K562 (cell line): ENCODE data around the gene TBX19. TPM values are rescaled to one million over a fixed set of nuclear protein-coding genes. Genes with fewer than 3 reads are reported as not detected.

Experiments
- ARHGAP35 ChIP-seq: fragments of 450-650 bp; IDR thresholded peaks from 2 replicates; pipeline ENCODE4 v1.6.1; 2018; ENCODE audit not compliant: partially characterized antibody
- CBX5 ChIP-seq: IDR thresholded peaks from 2 replicates; pipeline ENCODE4 v1.6.1; 2014; ENCODE audit warnings: low read depth, borderline replicate concordance
- ESRRA ChIP-seq: fragments of 450-650 bp; IDR thresholded peaks from 2 replicates; pipeline ENCODE4 v1.6.1; 2014; ENCODE audit warnings: low read depth, mild to moderate bottlenecking, moderate library complexity, borderline replicate concordance
- ETV5 ChIP-seq: sonication (generic); formaldehyde crosslinking; IDR thresholded peaks from 2 replicates; pipeline ENCODE4 v1.4.0; 2020; ENCODE audit warnings: low read depth, mild to moderate bottlenecking, missing genetic modification reagents
- MYNN ChIP-seq, 2 experiments: sonication (generic); formaldehyde crosslinking in 1 of 2; IDR thresholded peaks; 2 replicates each; pipeline versions ENCODE4 v1.5.0 to v1.6.1; 2016 to 2020; ENCODE audit warnings: antibody characterized with exemption in 1 of 2, missing genetic modification reagents in 1 of 2
- NFYB ChIP-seq: IDR thresholded peaks from 2 replicates; pipeline ENCODE4 v1.6.1; 2011; ENCODE audit warnings: mild to moderate bottlenecking, moderate library complexity; ENCODE audit not compliant: insufficient read length; ENCODE audit errors: extremely low read depth
- NR1H2 ChIP-seq: sonication (generic); formaldehyde crosslinking; IDR thresholded peaks from 2 replicates; pipeline ENCODE4 v1.4.0; 2020; ENCODE audit warnings: mild to moderate bottlenecking, missing genetic modification reagents
- PHF21A ChIP-seq: fragments of 450-650 bp; IDR thresholded peaks from 2 replicates; pipeline ENCODE4 v1.6.1; 2017; ENCODE audit warnings: low read depth, borderline replicate concordance
- RB1 ChIP-seq: fragments of 450-650 bp; IDR thresholded peaks from 2 replicates; pipeline ENCODE4 v1.6.1; 2017; ENCODE audit warnings: low read depth, mild to moderate bottlenecking
- RUNX1 ChIP-seq: sonication (generic); IDR thresholded peaks from 2 replicates; pipeline ENCODE4 v1.6.1; 2016; ENCODE audit warnings: antibody characterized with exemption, low read depth
- SMAD1 ChIP-seq: fragments of 150-350 bp; IDR thresholded peaks from 2 replicates; pipeline ENCODE4 v1.6.1; 2014; ENCODE audit warnings: low read length, low read depth; ENCODE audit not compliant: partially characterized antibody
- STAT5B ChIP-seq: fragments of 250-450 bp; sonication (Bioruptor Pico); IDR thresholded peaks from 2 replicates; pipeline ENCODE4 v1.8.0; 2021; ENCODE audit warnings: mild to moderate bottlenecking, inconsistent platforms
- U2AF2 ChIP-seq: fragments of 200-400 bp; formaldehyde crosslinking; optimal IDR thresholded peaks from 2 replicates; pipeline ENCODE3; 2017; ENCODE audit warnings: low read depth, mild to moderate bottlenecking, low read length
- XRCC4 ChIP-seq: IDR thresholded peaks from one replicate; pipeline ENCODE4 v1.6.1; 2011; ENCODE audit not compliant: insufficient read depth, insufficient read length; ENCODE audit errors: extremely low read depth
- ZBTB1 ChIP-seq: sonication (generic); formaldehyde crosslinking; IDR thresholded peaks from 2 replicates; pipeline ENCODE4 v1.8.1; 2023; ENCODE audit warnings: missing genetic modification reagents, low read depth, mild to moderate bottlenecking, borderline replicate concordance
- ZBTB7A ChIP-seq: IDR thresholded peaks from 2 replicates; pipeline ENCODE4 v1.6.1; 2011; ENCODE audit warnings: low read depth, mild to moderate bottlenecking, low read length, moderate library complexity, borderline replicate concordance; ENCODE audit not compliant: control insufficient read depth
- ZC3H8 ChIP-seq: fragments of 450-650 bp; IDR thresholded peaks from 2 replicates; pipeline ENCODE4 v1.6.1; 2017
- ZNF146 ChIP-seq: IDR thresholded peaks from one replicate; pipeline ENCODE4 v1.6.1; 2018; ENCODE audit warnings: missing compliant biosample characterization; ENCODE audit not compliant: unreplicated experiment
- ZNF589 ChIP-seq: fragments of 200-800 bp; sonication (Bioruptor generic); IDR thresholded peaks from 2 replicates; pipeline ENCODE4 v1.6.1; 2016; ENCODE audit warnings: low read depth, missing genetic modification characterization, missing compliant biosample characterization
- ZNF766 ChIP-seq: fragments of 200-800 bp; sonication (Bioruptor generic); conservative IDR thresholded peaks from 2 replicates; pipeline ENCODE4 v1.6.1; 2016; ENCODE audit warnings: missing genetic modification characterization, missing compliant biosample characterization
- ZZZ3 ChIP-seq: fragments of 450-650 bp; IDR thresholded peaks from 2 replicates; pipeline ENCODE4 v1.6.1; 2016; ENCODE audit warnings: antibody characterized with exemption, mild to moderate bottlenecking, moderate library complexity
- polyA plus RNA-seq, 8 experiments: library from polyadenylated mRNA; depleted of rRNA in 4 of 8; stranded (reverse) in 5 of 8; unstranded in 3 of 8; fragments of >200 nt; fragmentation: Nextera tagmentation in 2 of 8; fragmentation: Illumina TruSeq in 1 of 8; extraction: Ambion mirVana in 2 of 8; extraction: Trizol in 1 of 8; gene quantifications; 2 replicates each; pipeline versions ENCODE4 v1.2.1 to v1.2.3, GENCODE V29; 2011 to 2014; ENCODE audit warnings: inconsistent platforms in 1 of 8, missing spikeins in 1 of 8
- total RNA-seq, 7 experiments: library from RNA; depleted of rRNA in 6 of 7; stranded (reverse); fragments of >200 nt in 6 of 7; fragmentation: Illumina TruSeq in 2 of 7; extraction: Trizol in 2 of 7; gene quantifications; 2 replicates each; pipeline versions ENCODE4 v1.2.1 to v1.2.3, GENCODE V29; 2011 to 2021; ENCODE audit warnings: low replicate concordance in 1 of 7
- TF ChIP-seq, protein P1 (sequence below): fragments of 450-650 bp; formaldehyde crosslinking; IDR thresholded peaks from 2 replicates; pipeline ENCODE4 v1.4.0; 2020; ENCODE audit warnings: mild to moderate bottlenecking, moderate library complexity
- TF ChIP-seq, protein P2 (sequence below): fragments of 250-450 bp; sonication (Bioruptor Pico); IDR thresholded peaks from 2 replicates; pipeline ENCODE4 v1.5.0; 2021; ENCODE audit warnings: mild to moderate bottlenecking, moderate library complexity
- TF ChIP-seq, protein P3 (sequence below): fragments of 200-800 bp; sonication (Bioruptor generic); IDR thresholded peaks from 2 replicates; pipeline ENCODE4 v1.6.1; 2017; ENCODE audit warnings: missing genetic modification characterization, missing compliant biosample characterization

TBX19 gene
- total and polyA plus RNA-seq, 9 of the 15 experiments (the other 6 are each of a cell fraction or from before 2014, with no cell fraction given), result 0.32 to 3.1 (median 0.95) TPM

DNA sequence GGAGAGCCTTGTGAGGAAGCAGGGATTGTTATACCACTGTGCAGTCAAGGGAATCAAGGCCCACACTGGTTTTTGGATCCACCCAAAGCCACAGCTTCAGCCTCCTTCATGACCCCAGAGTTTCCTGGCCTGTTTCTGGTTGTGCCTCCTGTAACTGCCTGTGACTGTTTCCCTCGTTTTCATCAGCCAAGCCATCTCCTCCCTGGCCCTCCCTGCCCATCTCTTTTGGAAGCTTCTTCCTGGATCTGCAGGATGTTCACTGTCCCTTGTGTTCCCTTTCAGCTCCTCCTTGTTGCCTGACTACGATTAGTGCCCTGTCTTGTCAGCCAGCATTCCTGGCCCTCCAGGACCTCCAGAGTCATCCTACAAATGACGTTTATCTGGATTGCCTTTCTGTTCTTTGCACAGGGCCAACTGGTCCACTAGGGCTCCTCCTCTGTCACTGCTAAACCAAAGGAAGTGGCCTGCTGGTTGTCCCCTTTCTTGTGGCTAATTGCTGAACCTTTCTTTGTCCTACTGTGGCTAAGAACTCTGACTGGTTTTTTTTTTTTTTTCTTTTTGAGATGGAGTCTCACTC, 37.0 kb upstream of the TBX19 start (continued):
- TF ChIP-seq SMAD1 (no peak), CBX5 (no peak), ZNF146 (CRISPR knock-in tag) (no peak), MYNN (IDR thresholded peaks at IDR 0.05) (no peak), MYNN (CRISPR knock-in tag; IDR thresholded peaks at IDR 0.05) (no peak), NFYB (no peak), ZBTB1 (no peak), U2AF2 (no peak), ETV5 (no peak), RB1 (no peak), ZC3H8 (no peak), ESRRA (no peak), XRCC4 (no peak), ARHGAP35 (no peak), ZBTB7A (no peak), STAT5B (CRISPR knock-in tag) (no peak), NR1H2 (CRISPR knock-in tag) (no peak), ZNF766 (CRISPR knock-in tag) (peak; percentile 54; the same call in 1 of the 2 replicates), PHF21A (no peak), RUNX1 (no peak), ZZZ3 (no peak), ZNF589 (CRISPR knock-in tag) (peak; percentile 91)
- TF ChIP-seq, protein P1, sequence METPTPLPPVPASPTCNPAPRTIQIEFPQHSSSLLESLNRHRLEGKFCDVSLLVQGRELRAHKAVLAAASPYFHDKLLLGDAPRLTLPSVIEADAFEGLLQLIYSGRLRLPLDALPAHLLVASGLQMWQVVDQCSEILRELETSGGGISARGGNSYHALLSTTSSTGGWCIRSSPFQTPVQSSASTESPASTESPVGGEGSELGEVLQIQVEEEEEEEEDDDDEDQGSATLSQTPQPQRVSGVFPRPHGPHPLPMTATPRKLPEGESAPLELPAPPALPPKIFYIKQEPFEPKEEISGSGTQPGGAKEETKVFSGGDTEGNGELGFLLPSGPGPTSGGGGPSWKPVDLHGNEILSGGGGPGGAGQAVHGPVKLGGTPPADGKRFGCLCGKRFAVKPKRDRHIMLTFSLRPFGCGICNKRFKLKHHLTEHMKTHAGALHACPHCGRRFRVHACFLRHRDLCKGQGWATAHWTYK, result no peak
- TF ChIP-seq, protein P2, sequence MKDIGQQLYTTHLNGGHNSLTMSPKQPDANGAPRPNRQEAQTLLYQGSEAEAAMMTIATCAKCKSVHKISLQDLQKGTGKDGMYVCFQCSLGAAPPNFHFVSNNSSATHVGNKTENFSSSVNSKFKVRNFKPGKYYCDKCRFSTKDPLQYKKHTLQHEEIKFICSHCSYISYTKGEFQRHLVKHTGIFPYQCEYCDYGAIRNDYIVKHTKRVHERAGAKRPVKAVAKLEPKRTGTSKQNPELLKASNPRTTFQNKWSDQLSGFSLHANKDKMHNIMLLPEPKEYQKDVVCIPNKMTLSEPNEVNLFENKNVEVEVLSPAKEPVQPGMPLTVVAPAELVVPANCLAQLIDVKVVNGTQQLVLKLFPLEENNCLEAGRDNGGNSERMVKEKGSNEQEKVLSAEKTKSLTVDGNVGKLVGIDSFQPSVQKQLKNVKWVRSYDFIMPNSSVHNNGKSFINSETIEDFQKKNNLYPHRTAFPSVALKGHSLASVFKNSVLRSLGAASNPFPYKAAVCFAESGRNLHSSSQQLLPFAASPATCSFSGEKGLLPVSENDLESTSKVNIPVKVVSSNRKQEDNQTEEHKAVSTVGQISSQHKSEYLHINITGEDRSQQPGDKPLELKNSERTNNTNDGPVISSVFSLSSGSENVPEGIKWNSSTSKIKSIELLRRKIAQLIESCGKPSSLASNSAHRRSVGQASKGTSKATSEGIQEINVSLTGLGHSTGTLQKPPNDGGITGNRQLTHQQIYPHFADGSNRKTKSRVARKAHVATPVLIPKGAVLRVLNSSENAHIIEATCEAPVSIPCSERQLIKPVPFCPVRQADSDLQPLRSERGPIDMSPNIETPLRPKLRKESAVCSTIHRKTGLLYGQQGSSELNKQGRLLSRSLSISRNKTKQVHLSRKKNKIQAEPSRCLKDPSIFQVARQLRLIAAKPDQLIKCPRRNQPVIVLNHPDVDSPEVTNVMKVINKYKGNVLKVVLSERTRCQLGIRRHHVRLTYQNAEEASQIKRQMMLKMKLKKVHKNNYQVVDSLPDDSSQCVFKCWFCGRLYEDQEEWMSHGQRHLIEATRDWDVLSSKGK (CRISPR knock-in tag), result no peak
- TF ChIP-seq, protein P3, sequence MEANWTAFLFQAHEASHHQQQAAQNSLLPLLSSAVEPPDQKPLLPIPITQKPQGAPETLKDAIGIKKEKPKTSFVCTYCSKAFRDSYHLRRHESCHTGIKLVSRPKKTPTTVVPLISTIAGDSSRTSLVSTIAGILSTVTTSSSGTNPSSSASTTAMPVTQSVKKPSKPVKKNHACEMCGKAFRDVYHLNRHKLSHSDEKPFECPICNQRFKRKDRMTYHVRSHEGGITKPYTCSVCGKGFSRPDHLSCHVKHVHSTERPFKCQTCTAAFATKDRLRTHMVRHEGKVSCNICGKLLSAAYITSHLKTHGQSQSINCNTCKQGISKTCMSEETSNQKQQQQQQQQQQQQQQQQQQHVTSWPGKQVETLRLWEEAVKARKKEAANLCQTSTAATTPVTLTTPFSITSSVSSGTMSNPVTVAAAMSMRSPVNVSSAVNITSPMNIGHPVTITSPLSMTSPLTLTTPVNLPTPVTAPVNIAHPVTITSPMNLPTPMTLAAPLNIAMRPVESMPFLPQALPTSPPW (CRISPR knock-in tag), result no peak
